Ovary (tissue), 3 donors: ENCODE data around the gene RNLS.

Experiments
- CTCF ChIP-seq, 3 donors: fragments of 450-650 bp in 2 of 3; fragments of 200-600 bp in 1 of 3; IDR thresholded peaks; one replicate each; pipeline versions ENCODE4 v1.5.1 to v1.8.0; 2016 to 2022; ENCODE audit warnings: antibody characterized with exemption in 3 of 3, mild to moderate bottlenecking in 1 of 3
- EP300 ChIP-seq: sonication (generic); formaldehyde crosslinking; IDR thresholded peaks from one replicate; pipeline ENCODE4 v1.6.1; 2017; ENCODE audit warnings: antibody characterized with exemption
- donor health status: DM: no; HTN: no; CAD: no.

DNA sequence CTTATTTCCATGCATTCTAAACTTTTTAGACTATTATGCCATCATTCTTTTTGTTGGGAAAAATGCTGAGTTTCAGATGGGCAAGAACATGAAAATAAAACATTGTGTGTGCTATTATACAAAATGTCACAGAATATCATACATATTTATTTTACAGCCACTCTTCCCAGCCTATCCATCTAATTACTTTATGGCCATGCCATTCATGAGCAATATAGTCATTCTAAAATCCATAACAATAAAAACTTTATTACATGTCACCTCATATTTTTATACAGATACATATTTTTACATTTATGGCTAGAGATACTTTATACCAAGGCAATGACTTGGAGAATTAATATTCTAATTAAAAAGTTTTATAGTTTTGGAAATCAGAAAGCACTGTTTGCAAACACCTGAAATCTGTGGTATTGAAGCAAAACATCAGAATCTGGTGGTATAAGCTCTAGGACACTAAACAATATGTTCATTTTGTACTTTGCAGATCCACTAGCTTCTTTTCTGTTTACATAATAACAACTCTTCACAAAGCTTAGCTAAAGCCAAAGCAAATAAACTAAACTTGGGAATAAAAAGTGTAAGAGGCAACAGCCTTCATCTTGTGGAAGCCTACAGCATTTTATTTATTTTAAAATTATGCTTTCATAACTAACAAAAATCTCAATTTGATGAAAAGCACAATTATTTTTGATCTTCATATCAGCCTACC is 210.1 kb downstream of the RNLS start:
- TF ChIP-seq CTCF (IDR thresholded peaks at IDR 0.05) (no peak), EP300 (no peak)
